ENCODE data around the gene MRC2. TPM values are rescaled to one million over a fixed set of nuclear protein-coding genes. Genes with fewer than 3 reads are reported as not detected.
"Not testable (repeated sequence)": the region's sequence is repeated elsewhere in the genome, so short reads cannot be mapped to it uniquely, and the experiment has no call there.

MRC2 gene
- total and polyA plus RNA-seq, 9 donors, result 12.9 to 134 (median 90.2) TPM

- TF ChIP-seq EP300 (IDR thresholded peaks at IDR 0.05), result no peak
- TF ChIP-seq CTCF (IDR thresholded peaks at IDR 0.05), result no peak
- TF ChIP-seq POLR2A (IDR thresholded peaks at IDR 0.05), result no peak
Measured at GRCh38 chr17:62605588-62605987, 21.9 kb upstream of the MRC2 start.

GRCh38 chr17:62611292-62611691 is 16.2 kb upstream of the MRC2 start:
- intact Hi-C loops (cut with DNase I), result no loop called here
- Histone ChIP-seq H3K36me3 (no peaks in the 10 kb centered on the region), H3K27me3 (no peaks in the 10 kb centered on the region), H3K27ac (no peak overlapping the region), H3K9me3 (no peaks in the 10 kb centered on the region), H3K4me1 (ENCODE audit: insufficient read depth) (peaks cover 3% of the 10 kb centered on the region), H3K4me3 (no peak overlapping the region)
- no peak for DNase-seq
- TF ChIP-seq EP300 (IDR thresholded peaks at IDR 0.05) (no peak), CTCF (IDR thresholded peaks at IDR 0.05) (no peak), POLR2A (IDR thresholded peaks at IDR 0.05) (no peak)
- 94 to 97% (median 95%) methylated on average over 5 of the region's 5 CpGs for WGBS, 3 donors

More at GRCh38 chr17:62605588-62605987, 21.9 kb upstream of the MRC2 start:
- H3K4me1 ChIP-seq (ENCODE audit: insufficient read depth), result no peaks in the 10 kb centered on the region
- H3K27ac ChIP-seq, result no peak overlapping the region
- H3K27me3 ChIP-seq, result no peaks in the 10 kb centered on the region
- DNase-seq, result no peak
- intact Hi-C loops (cut with DNase I), result no loop called here
- no peak overlapping the region for H3K4me3 ChIP-seq
- no peaks in the 10 kb centered on the region for H3K36me3 ChIP-seq
- no peaks in the 10 kb centered on the region for H3K9me3 ChIP-seq
- WGBS, 3 donors, result 96 to 97% (median 96%) methylated on average over 7 of the region's 7 CpGs

- WGBS, 3 donors, result 90 to 94% (median 93%) methylated on average over 8 of the region's 8 CpGs
- no peak for DNase-seq
- H3K9me3 ChIP-seq, result no peaks in the 10 kb centered on the region
- no peaks in the 10 kb centered on the region for H3K27me3 ChIP-seq
- TF ChIP-seq EP300 (IDR thresholded peaks at IDR 0.05) (no peak), CTCF (IDR thresholded peaks at IDR 0.05) (no peak), POLR2A (IDR thresholded peaks at IDR 0.05) (no peak)
- H3K36me3 ChIP-seq, result no peaks in the 10 kb centered on the region
- peak overlapping the region in 1 of 2 donors; percentile 23 for H3K27ac ChIP-seq
- H3K4me3 ChIP-seq, result no peak overlapping the region
- intact Hi-C loops (cut with DNase I), result no loop called here
- peaks cover 3% of the 10 kb centered on the region for H3K4me1 ChIP-seq (ENCODE audit: insufficient read depth)
Measured at GRCh38 chr17:62611728-62612127, 15.7 kb upstream of the MRC2 start.

- H3K4me3 ChIP-seq; H3K36me3 ChIP-seq; H3K9me3 ChIP-seq; H3K4me1 ChIP-seq (ENCODE audit: insufficient read depth); intact Hi-C loops (cut with DNase I); H3K27me3 ChIP-seq: not testable (repeated sequence)
- peak in 1 of 5 donors; percentile 30 for DNase-seq
- H3K27ac ChIP-seq, result peak overlapping the region in 1 of 2 donors; percentile 23
- 78 to 83% (median 82%) methylated on average over 8 to 12 of the region's 12 CpGs for WGBS, 3 donors
Measured at GRCh38 chr17:62612289-62612688, 15.2 kb upstream of the MRC2 start.

- DNase-seq; intact Hi-C loops (cut with DNase I); H3K36me3 ChIP-seq; H3K4me3 ChIP-seq; H3K9me3 ChIP-seq; H3K27ac ChIP-seq; H3K27me3 ChIP-seq; H3K4me1 ChIP-seq (ENCODE audit: insufficient read depth): not testable (repeated sequence)
- 23 to 34% (median 28%) methylated on average over 4 of the region's 4 CpGs for WGBS, 3 donors
Measured at GRCh38 chr17:62613095-62613494, 14.4 kb upstream of the MRC2 start.

- WGBS, 3 donors, result 9 to 18% (median 12%) methylated on average over 6 of the region's 6 CpGs
- no peaks in the 10 kb centered on the region for H3K36me3 ChIP-seq
- intact Hi-C loops (cut with DNase I), result no loop called here
- H3K4me1 ChIP-seq (ENCODE audit: insufficient read depth), result peaks cover 3% of the 10 kb centered on the region
- H3K4me3 ChIP-seq, result no peak overlapping the region
- H3K27ac ChIP-seq, result no peak overlapping the region
- no peaks in the 10 kb centered on the region for H3K9me3 ChIP-seq
- no peaks in the 10 kb centered on the region for H3K27me3 ChIP-seq
- peak in 1 of 5 donors; percentile 60 for DNase-seq
- TF ChIP-seq CTCF (IDR thresholded peaks at IDR 0.05) (no peak), EP300 (IDR thresholded peaks at IDR 0.05) (no peak), POLR2A (IDR thresholded peaks at IDR 0.05) (no peak)
Measured at GRCh38 chr17:62614142-62614541, 13.3 kb upstream of the MRC2 start.
